H1 (cell line): ENCODE results near the gene DNAJC5G. TPM values are rescaled to one million over a fixed set of nuclear protein-coding genes. Genes with fewer than 3 reads are reported as not detected.
"Not testable (repeated sequence)": the region's sequence is repeated elsewhere in the genome, so short reads cannot be mapped to it uniquely, and the experiment has no call there.

Source experiments
- CTCF ChIA-PET: fragments of 300-600 bp; sonication (Branson Sonifier 250); formaldehyde crosslinking; loops from one replicate; lab custom pipeline; 2021; ENCODE audit not compliant: partially characterized antibody; lab: Charles Lee
- POLR2A ChIA-PET: fragments of 300-600 bp; sonication (Branson Sonifier 250); formaldehyde crosslinking; loops from one replicate; lab custom pipeline; 2021; ENCODE audit warnings: inconsistent platforms; ENCODE audit not compliant: partially characterized antibody; lab: Charles Lee
- DNase-seq, 2 experiments: peaks; one replicate each; pipeline versions ENCODE4 v3.0.0 to v3.0.0-alpha.2; 2010 to 2022; ENCODE audit warnings: low spot score in 2 of 2, low read depth in 1 of 2, mixed read lengths in 1 of 2
- FAIRE-seq: peaks from 2 replicates; lab custom pipeline; 2011; peaks lifted over from hg19 to GRCh38; lab: Jason Lieb, UNC
- H2AFZ ChIP-seq: 2 replicates; pipeline ENCODE4 v1.8.1; 2012; ENCODE audit warnings: low read length, inconsistent platforms
- H2AK5ac ChIP-seq: 2 replicates; pipeline ENCODE4 v1.6.1; 2013; ENCODE audit warnings: low read depth, low read length
- H2BK120ac ChIP-seq: replicated peaks from 2 replicates; pipeline ENCODE3; 2013; ENCODE audit warnings: low read depth, low read length, inconsistent platforms
- H2BK12ac ChIP-seq: 2 replicates; pipeline ENCODE4 v1.6.1; 2013; ENCODE audit warnings: low read depth, low read length
- H2BK15ac ChIP-seq: 2 replicates; pipeline ENCODE4 v1.6.1; 2013; ENCODE audit warnings: low read length
- H2BK20ac ChIP-seq: 2 replicates; pipeline ENCODE4 v1.6.1; 2013; ENCODE audit warnings: low read length
- H2BK5ac ChIP-seq: 2 replicates; pipeline ENCODE4 v1.6.1; 2013; ENCODE audit warnings: low read depth, low read length
- H3K14ac ChIP-seq: 2 replicates; pipeline ENCODE4 v1.6.1; 2013; ENCODE audit warnings: inconsistent platforms; ENCODE audit not compliant: insufficient read length
- H3K18ac ChIP-seq: 2 replicates; pipeline ENCODE4 v1.6.1; 2013; ENCODE audit warnings: low read length; ENCODE audit errors: extremely low read depth
- H3K23ac ChIP-seq: 2 replicates; pipeline ENCODE4 v1.6.1; 2013; ENCODE audit warnings: inconsistent platforms; ENCODE audit not compliant: insufficient read length
- H3K23me2 ChIP-seq: 2 replicates; pipeline ENCODE4 v1.6.1; 2013; ENCODE audit warnings: low read depth, low read length
- H3K27ac ChIP-seq: 2 replicates; pipeline ENCODE4 v1.6.1; 2011; ENCODE audit warnings: low read depth, low read length, inconsistent platforms
- H3K27me3 ChIP-seq, 4 experiments: replicated peaks in 1 of 4; 1 replicate in 1 of 4; 2 replicates in 3 of 4; pipeline versions ENCODE4 v1.6.1 to v1.8.1; 2011 to 2013; ENCODE audit warnings: low read length in 3 of 4, mild to moderate bottlenecking in 3 of 4, inconsistent platforms in 2 of 4, mixed read lengths in 2 of 4, moderate library complexity in 1 of 4; ENCODE audit not compliant: control insufficient read depth in 3 of 4, insufficient read depth in 3 of 4; ENCODE audit errors: extremely low read depth in 1 of 4
- H3K36me3 ChIP-seq, 4 experiments: 2 replicates each; pipeline versions ENCODE4 v1.6.1 to v1.8.1; 2011 to 2013; ENCODE audit warnings: mild to moderate bottlenecking in 4 of 4, low read length in 3 of 4, moderate library complexity in 2 of 4, control low read depth in 1 of 4, inconsistent platforms in 1 of 4; ENCODE audit not compliant: insufficient read depth in 4 of 4, control insufficient read depth in 2 of 4
- H3K4ac ChIP-seq: replicated peaks from 2 replicates; pipeline ENCODE3; 2013; ENCODE audit warnings: low read length, low read depth, mixed read lengths, inconsistent platforms; ENCODE audit not compliant: insufficient read length
- H3K4me1 ChIP-seq, 4 experiments: replicated peaks in 1 of 4; 1 replicate in 1 of 4; 2 replicates in 3 of 4; pipeline versions ENCODE4 v1.6.1 to v1.8.1; 2011 to 2013; ENCODE audit warnings: low read length in 3 of 4, inconsistent platforms in 2 of 4, mixed read lengths in 1 of 4; ENCODE audit not compliant: insufficient read depth in 4 of 4, control insufficient read depth in 3 of 4
- H3K4me2 ChIP-seq, 2 experiments: 2 replicates each; pipeline versions ENCODE4 v1.6.1 to v1.8.1; 2011 to 2013; ENCODE audit warnings: low read depth in 2 of 2, low read length in 2 of 2, control low read depth in 1 of 2, inconsistent platforms in 1 of 2, mild to moderate bottlenecking in 1 of 2; ENCODE audit not compliant: insufficient read depth in 1 of 2
- H3K4me3 ChIP-seq, 4 experiments: fragments of 200-600, 300-600 bp in 1 of 4; sonication (generic), shearing (Covaris generic), sonication (Bioruptor Twin) in 1 of 4; 2 replicates each; pipeline versions ENCODE4 v1.5.1 to v1.8.1; 2011 to 2016; ENCODE audit warnings: low read length in 4 of 4, low read depth in 3 of 4, control low read depth in 2 of 4, inconsistent platforms in 2 of 4, mild to moderate bottlenecking in 2 of 4, mixed read lengths in 1 of 4, moderate library complexity in 1 of 4; ENCODE audit not compliant: insufficient read depth in 2 of 4; ENCODE audit errors: extremely low read depth in 1 of 4
- H3K56ac ChIP-seq: replicated peaks from 2 replicates; pipeline ENCODE3; 2013; ENCODE audit warnings: low read depth, mild to moderate bottlenecking, mixed read lengths, low read length, inconsistent platforms; ENCODE audit not compliant: insufficient read length
- H3K79me1 ChIP-seq: 2 replicates; pipeline ENCODE4 v1.6.1; 2013; ENCODE audit warnings: low read depth, low read length, control low read depth
- H3K79me2 ChIP-seq, 2 experiments: 2 replicates each; pipeline versions ENCODE4 v1.6.1 to v1.8.1; 2012 to 2013; ENCODE audit warnings: low read length in 2 of 2, mild to moderate bottlenecking in 2 of 2, inconsistent platforms in 1 of 2; ENCODE audit not compliant: insufficient read depth in 2 of 2, control insufficient read depth in 1 of 2
- H3K9ac ChIP-seq, 4 experiments: replicated peaks in 1 of 4; 1 replicate in 1 of 4; 2 replicates in 3 of 4; pipeline versions ENCODE4 v1.6.1 to v1.8.1; 2011 to 2013; ENCODE audit warnings: low read depth in 3 of 4, low read length in 3 of 4, control low read depth in 2 of 4, mild to moderate bottlenecking in 2 of 4, moderate library complexity in 2 of 4, inconsistent platforms in 1 of 4; ENCODE audit errors: extremely low read depth in 1 of 4
- H3K9me3 ChIP-seq, 2 experiments: 2 replicates each; pipeline versions ENCODE4 v1.6.1 to v1.8.1; 2012 to 2013; ENCODE audit warnings: mild to moderate bottlenecking in 2 of 2, moderate library complexity in 2 of 2, control low read depth in 1 of 2, inconsistent platforms in 1 of 2, low read depth in 1 of 2, low read length in 1 of 2, mixed read lengths in 1 of 2; ENCODE audit not compliant: insufficient read depth in 2 of 2
- H4K20me1 ChIP-seq, 2 experiments: replicated peaks in 1 of 2; 2 replicates each; pipeline versions ENCODE3 to v1.8.1; 2011 to 2013; ENCODE audit warnings: inconsistent platforms in 2 of 2, low read length in 2 of 2, mild to moderate bottlenecking in 1 of 2; ENCODE audit not compliant: insufficient read depth in 2 of 2, control insufficient read depth in 1 of 2
- H4K5ac ChIP-seq: 2 replicates; pipeline ENCODE4 v1.6.1; 2013; ENCODE audit warnings: low read length, low read depth, mixed read lengths, inconsistent platforms; ENCODE audit not compliant: insufficient read length
- H4K8ac ChIP-seq: 2 replicates; pipeline ENCODE4 v1.8.0; 2013; ENCODE audit warnings: mild to moderate bottlenecking, moderate library complexity, low read length, inconsistent platforms; ENCODE audit not compliant: insufficient read depth; ENCODE audit errors: extremely low read depth
- H4K91ac ChIP-seq: replicated peaks from 2 replicates; pipeline ENCODE3; 2013; ENCODE audit warnings: low read length, mixed read lengths, inconsistent platforms; ENCODE audit not compliant: insufficient read length
- WGBS, 2 experiments: shearing (Covaris generic) in 1 of 2; methylation state at CpG; one replicate each; pipeline versions ENCODE4 v1.1.6 to v1.1.7; 2013 to 2015; ENCODE audit warnings: low lambda C conversion rate in 2 of 2, mixed read lengths in 2 of 2, inconsistent platforms in 1 of 2, low coverage in 1 of 2, missing lambda C conversion rate in 1 of 2; ENCODE audit not compliant: insufficient replicate concordance in 2 of 2, insufficient coverage in 1 of 2, insufficient read length in 1 of 2; ENCODE audit errors: extremely low coverage in 1 of 2, missing lambda C conversion rate in 1 of 2; 5-methylcytosine and 5-hydroxymethylcytosine counted together
- polyA plus RNA-seq, 7 experiments: library from polyadenylated mRNA; depleted of rRNA in 3 of 7; stranded (reverse) in 5 of 7; unstranded in 2 of 7; fragments of >200 nt in 5 of 7; fragments of 200-250 nt in 2 of 7; gene quantifications; 1 replicate in 5 of 7; 2 replicates in 1 of 7; 4 replicates in 1 of 7; pipeline versions ENCODE4 v1.2.1 to v1.2.3, GENCODE V29; 2011 to 2013; ENCODE audit warnings: missing spikeins in 2 of 7, mixed read lengths in 2 of 7
- total RNA-seq: library from RNA; stranded (reverse); fragmentation: NEBNext Ultra II Directional; extraction: Animal tissue kit (Norgen Biotek cat#: 25700); gene quantifications from 2 replicates; pipeline ENCODE4 v1.2.1, GENCODE V29; 2021

Gene DNAJC5G
- total and polyA plus RNA-seq, 2 of the 8 experiments (the other 6 are each of a cell fraction or from before 2014, with no cell fraction given): 0.83 to 1.4 TPM

DNA sequence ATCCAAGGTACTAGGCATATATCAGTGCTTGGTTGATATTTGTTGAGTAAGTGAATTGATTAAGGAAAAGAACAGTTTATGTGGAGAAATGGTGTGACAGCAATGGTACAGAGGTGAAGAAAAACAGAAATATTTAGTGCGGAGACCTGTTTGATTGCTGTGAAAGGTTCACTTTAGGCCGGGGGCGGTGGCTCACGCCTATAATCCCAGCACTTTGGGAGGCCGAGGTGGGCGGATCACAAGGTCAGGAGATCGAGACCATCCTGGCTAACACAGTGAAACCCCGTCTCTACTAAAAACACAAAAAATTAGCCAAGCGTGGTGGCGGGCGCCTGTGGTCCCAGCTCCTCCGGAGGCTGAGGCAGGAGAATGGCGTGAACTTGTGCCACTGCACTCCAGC is 6.9 kb upstream of the DNAJC5G start:
- H3K14ac ChIP-seq, H2AK5ac ChIP-seq, H4K5ac ChIP-seq, H3K36me3 ChIP-seq, H3K23ac ChIP-seq, H3K4me1 ChIP-seq, H3K9me3 ChIP-seq, H4K20me1 ChIP-seq, H2BK120ac ChIP-seq, H3K4ac ChIP-seq, H4K91ac ChIP-seq, H3K27ac ChIP-seq, H3K79me2 ChIP-seq, H4K8ac ChIP-seq, H3K9ac ChIP-seq, DNase-seq, FAIRE-seq, H3K4me3 ChIP-seq, H3K18ac ChIP-seq, H2BK20ac ChIP-seq, H2BK5ac ChIP-seq, H3K56ac ChIP-seq, H2BK12ac ChIP-seq, H3K79me1 ChIP-seq, H2BK15ac ChIP-seq, H2AFZ ChIP-seq, H3K4me2 ChIP-seq: not testable (repeated sequence)
- H3K23me2 ChIP-seq: peaks cover 11% of the 10 kb centered on the region; the same call in 1 of the 2 replicates
- peaks cover 21 to 38% (median 33%) of the 10 kb centered on the region in 4 experiments for H3K27me3 ChIP-seq
- 94% methylated on average over 12 of the region's 13 CpGs; no CpG with 5 or more reads in 1 of the 2 experiments for WGBS, 2 experiments
- ChIA-PET POLR2A (interaction anchor here (1.4 to 8.2 kb wide), 2 partner anchors 11 to 18 kb away, joined by 3 to 63 read pairs; partner anchors contain the start of genes DNAJC5G and TRIM54), CTCF (interaction anchor here (0.6 to 14.1 kb wide), 6 partner anchors 11 to 413 kb away, joined by 3 to 288 read pairs (median 36); partner anchors contain the start of genes DNAJC5G and TRIM54)
